Small intestine (tissue), 7 donors: Measurements from ENCODE around the gene SFT2D2. TPM values are rescaled to one million over a fixed set of nuclear protein-coding genes. Genes with fewer than 3 reads are reported as not detected.

ENCODE experiments used
- DNase-seq, 2 donors: peaks; one replicate each; pipeline versions ENCODE4 v3.0.0 to v3.0.0-alpha.2; 2013
- FAIRE-seq: peaks from 2 replicates; lab custom pipeline; 2012; peaks lifted over from hg19 to GRCh38; lab: Jason Lieb, UNC
- H3K27ac ChIP-seq, 3 donors: one replicate each; pipeline ENCODE4 v1.5.1; 2013; ENCODE audit warnings: low read length in 2 of 3, mild to moderate bottlenecking in 2 of 3, control low read depth in 1 of 3, inconsistent platforms in 1 of 3, low read depth in 1 of 3, moderate library complexity in 1 of 3
- H3K27me3 ChIP-seq, 3 donors: one replicate each; pipeline ENCODE4 v1.6.1; 2013; ENCODE audit warnings: low read length in 3 of 3, inconsistent platforms in 1 of 3; ENCODE audit not compliant: control insufficient read depth in 3 of 3, insufficient read depth in 3 of 3
- H3K36me3 ChIP-seq, 3 donors: one replicate each; pipeline ENCODE4 v1.6.1; 2013; ENCODE audit warnings: low read length in 3 of 3, inconsistent platforms in 1 of 3, low read depth in 1 of 3, mild to moderate bottlenecking in 1 of 3, moderate library complexity in 1 of 3; ENCODE audit not compliant: control insufficient read depth in 3 of 3, insufficient read depth in 2 of 3
- H3K4me1 ChIP-seq, 3 donors: one replicate each; pipeline ENCODE4 v1.6.1; 2013; ENCODE audit warnings: low read length in 2 of 3, inconsistent platforms in 1 of 3, low read depth in 1 of 3, mild to moderate bottlenecking in 1 of 3, moderate library complexity in 1 of 3; ENCODE audit not compliant: control insufficient read depth in 3 of 3, insufficient read depth in 2 of 3
- H3K4me3 ChIP-seq, 3 donors: one replicate each; pipeline ENCODE4 v1.5.1; 2013; ENCODE audit warnings: low read length in 3 of 3, control low read depth in 1 of 3, inconsistent platforms in 1 of 3, low read depth in 1 of 3, mild to moderate bottlenecking in 1 of 3, moderate library complexity in 1 of 3
- H3K9me3 ChIP-seq, 2 donors: one replicate each; pipeline ENCODE4 v1.6.1; 2013; ENCODE audit warnings: low read depth in 1 of 2, low read length in 1 of 2; ENCODE audit not compliant: control insufficient read depth in 2 of 2, insufficient read depth in 1 of 2
- WGBS, 3 donors: extraction: QIAGEN DNeasy Blood & Tissue Kit; methylation state at CpG; one replicate each; pipeline ENCODE4 v1.1.7; 2013; 5-methylcytosine and 5-hydroxymethylcytosine counted together
- polyA plus RNA-seq, 4 donors: library from polyadenylated mRNA; stranded (reverse) in 3 of 4; unstranded in 1 of 4; fragments of 200-250 nt in 3 of 4; fragments of 120-200 nt in 1 of 4; gene quantifications; one replicate each; pipeline versions ENCODE4 v1.2.1 to v1.2.3, GENCODE V29; 2013
- donor health status: healthy with polysubstance abuse.
- donor health status: control.
- donor health status: control.
- donor health status: Bipolar disorder and iron deficiency.
- donor health status: healthy.

The SFT2D2 gene
- polyA plus RNA-seq, 4 donors: 2.4 to 17.9 (median 6.7) TPM

GRCh38 chr1:168280296-168280927 is 54.6 kb downstream of the SFT2D2 start, which contains the start of gene TBX19:
Gene TBX19 (plus strand): TSS chr1:168280877. CDS start chr1:168281091, 214 bp downstream.
- H3K36me3 ChIP-seq: peaks cover 0 to 3% (median 0%) of the 10 kb centered on the region in 3 donors
- WGBS, 3 donors: 86 to 94% (median 89%) methylated on average over 7 of the region's 7 CpGs
- FAIRE-seq (no peak), DNase-seq (no peak)
- H3K4me1 ChIP-seq: no peaks in the 10 kb centered on the region
- no peak within 1 kb of the TSS for H3K4me3 ChIP-seq
- no peaks in the 10 kb centered on the region for H3K27me3 ChIP-seq
- H3K9me3 ChIP-seq: peaks cover 0 to 4% of the 10 kb centered on the region in 2 donors
- H3K27ac ChIP-seq: no peak within 1 kb of the TSS

DNA sequence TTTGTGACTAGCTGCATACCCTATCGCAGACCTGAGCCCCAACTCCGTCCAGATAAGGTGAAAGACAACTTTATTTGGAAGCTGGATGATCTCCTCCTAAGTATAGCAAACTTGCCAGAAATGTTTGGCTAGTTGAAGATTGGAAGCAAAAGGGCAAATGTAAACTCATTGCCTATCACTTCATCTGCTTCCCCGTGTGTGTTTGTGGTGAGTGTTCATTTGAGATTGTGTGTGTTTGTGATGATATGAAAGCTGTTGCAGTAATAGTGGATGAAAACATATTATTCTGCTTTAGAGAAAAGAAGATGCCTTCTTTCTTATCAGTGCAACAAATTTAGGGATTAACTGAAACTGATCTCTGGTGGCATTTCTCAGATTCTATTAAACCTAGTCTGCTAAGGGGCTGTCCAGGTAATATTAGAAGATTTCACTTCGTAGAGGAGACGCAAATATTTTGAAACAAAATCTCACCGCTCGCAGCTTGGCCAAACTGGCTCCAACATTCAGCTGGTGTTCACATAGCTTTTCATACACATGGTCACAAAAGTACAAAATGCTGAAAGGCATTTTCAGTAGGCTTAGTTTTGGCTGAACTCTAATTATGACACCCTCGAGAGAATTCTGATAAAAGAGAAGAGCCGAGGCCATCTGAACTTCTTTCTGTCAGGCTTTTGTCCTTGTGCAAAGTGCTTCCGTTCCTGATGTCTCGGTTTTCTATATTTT is 56.0 kb downstream of the SFT2D2 start:
- 88 to 92% (median 90%) methylated on average over 11 of the region's 11 CpGs for WGBS, 3 donors
- FAIRE-seq (no peak), DNase-seq (no peak)

DNA sequence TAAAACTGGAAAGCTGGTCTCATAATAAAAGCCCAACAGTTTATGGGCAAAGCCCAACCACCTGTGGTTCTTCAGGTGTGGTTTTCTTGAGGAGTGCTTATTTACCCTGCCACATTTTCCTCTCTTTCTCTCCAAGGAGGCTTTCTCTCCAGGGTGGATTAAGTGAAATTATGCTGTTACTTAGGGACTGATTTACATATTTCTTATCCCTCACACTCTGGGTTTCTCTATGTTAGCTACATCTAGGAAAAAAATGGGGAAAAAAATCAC is 59.7 kb downstream of the SFT2D2 start:
- H3K4me3 ChIP-seq: no peak overlapping the region
- no peak overlapping the region for H3K27ac ChIP-seq
- H3K27me3 ChIP-seq: no peaks in the 10 kb centered on the region
- H3K4me1 ChIP-seq: no peaks in the 10 kb centered on the region
- H3K9me3 ChIP-seq: no peaks in the 10 kb centered on the region
- H3K36me3 ChIP-seq: peaks cover 0 to 3% (median 0%) of the 10 kb centered on the region in 3 donors
- DNase-seq: peak in 1 of 2 donors; percentile 20
- FAIRE-seq: no peak

More for the DNA sequence above, 56.0 kb downstream of the SFT2D2 start:
- Histone ChIP-seq H3K27me3 (no peaks in the 10 kb centered on the region), H3K4me3 (no peak overlapping the region), H3K36me3 (peaks cover 0 to 3% (median 0%) of the 10 kb centered on the region in 3 donors), H3K4me1 (no peaks in the 10 kb centered on the region), H3K27ac (no peak overlapping the region), H3K9me3 (peaks cover 0 to 2% of the 10 kb centered on the region in 2 donors)

GRCh38 chr1:168285971-168286927 is 60.4 kb downstream of the SFT2D2 start:
- peaks cover 0 to 2% (median 0%) of the 10 kb centered on the region in 3 donors for H3K36me3 ChIP-seq
- H3K27ac ChIP-seq: no peak overlapping the region
- no peaks in the 10 kb centered on the region for H3K4me1 ChIP-seq
- no peaks in the 10 kb centered on the region for H3K9me3 ChIP-seq
- H3K4me3 ChIP-seq: no peak overlapping the region
- 66 to 83% (median 79%) methylated on average over 4 of the region's 4 CpGs for WGBS, 3 donors
- no peaks in the 10 kb centered on the region for H3K27me3 ChIP-seq
- no peak for FAIRE-seq
- no peak for DNase-seq

- Histone ChIP-seq H3K27me3 (no peaks in the 10 kb centered on the region), H3K36me3 (peaks cover 0 to 2% (median 0%) of the 10 kb centered on the region in 3 donors), H3K9me3 (no peaks in the 10 kb centered on the region), H3K4me1 (no peaks in the 10 kb centered on the region), H3K27ac (no peak overlapping the region), H3K4me3 (no peak overlapping the region)
- DNase-seq: no peak
- FAIRE-seq: no peak
- 94 to 98% (median 97%) methylated on average over 1 of the region's 1 CpG for WGBS, 3 donors
These were observed 61.4 kb downstream of the SFT2D2 start for GRCh38 chr1:168287237-168287664.

DNA sequence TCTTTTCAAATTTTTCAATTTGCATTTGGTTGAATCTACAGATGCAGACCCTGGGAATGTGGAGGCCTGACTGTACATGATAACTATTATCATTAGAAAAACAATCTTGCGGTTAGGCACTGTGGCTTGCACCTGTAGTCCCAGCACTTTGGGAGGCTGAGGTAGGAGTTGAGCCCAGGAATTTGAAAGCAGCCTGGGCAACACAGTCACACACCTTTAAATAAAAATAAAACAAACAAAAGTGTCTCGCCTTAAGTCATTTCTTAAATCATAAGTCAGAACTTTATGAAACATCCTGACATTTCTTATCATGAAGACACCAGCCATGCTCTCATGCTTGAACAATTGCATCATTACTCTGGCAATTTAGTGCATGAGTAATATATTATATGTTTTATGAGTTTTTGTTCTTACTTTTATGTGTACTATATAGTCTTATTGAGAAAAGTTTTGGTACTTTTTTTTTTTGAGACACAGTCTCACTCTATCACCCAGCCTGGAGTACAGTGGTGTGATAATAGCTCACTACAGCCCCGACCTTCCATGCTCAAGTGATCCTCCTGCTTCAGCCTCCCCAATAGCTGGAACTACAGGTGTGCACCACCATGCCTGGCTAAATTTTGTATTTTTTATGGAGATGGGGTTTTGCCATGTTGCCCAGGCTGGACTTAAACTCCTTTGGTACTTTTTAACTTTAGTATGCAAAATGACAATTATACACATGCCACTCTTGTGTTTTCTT is 62.7 kb downstream of the SFT2D2 start:
- FAIRE-seq (no peak), DNase-seq (no peak)
- H3K4me3 ChIP-seq: no peak overlapping the region
- no peaks in the 10 kb centered on the region for H3K9me3 ChIP-seq
- peaks cover 0 to 2% (median 0%) of the 10 kb centered on the region in 3 donors for H3K36me3 ChIP-seq
- no peak overlapping the region for H3K27ac ChIP-seq
- H3K27me3 ChIP-seq: no peaks in the 10 kb centered on the region
- 90 to 96% (median 95%) methylated on average over 3 of the region's 3 CpGs for WGBS, 3 donors
- no peaks in the 10 kb centered on the region for H3K4me1 ChIP-seq

GRCh38 chr1:168291222-168291837 is 65.5 kb downstream of the SFT2D2 start:
- Histone ChIP-seq H3K27me3 (no peaks in the 10 kb centered on the region), H3K27ac (no peak overlapping the region), H3K36me3 (peaks cover 0 to 6% (median 0%) of the 10 kb centered on the region in 3 donors), H3K4me3 (no peak overlapping the region), H3K4me1 (no peaks in the 10 kb centered on the region), H3K9me3 (no peaks in the 10 kb centered on the region)
- DNase-seq (no peak), FAIRE-seq (no peak)
- WGBS, 3 donors: 84 to 90% (median 85%) methylated on average over 15 of the region's 15 CpGs
